ENCODE results near the gene SPOPL. TPM values are rescaled to one million over a fixed set of nuclear protein-coding genes. Genes with fewer than 3 reads are reported as not detected.

Gene SPOPL
- total RNA-seq, 1 donor from 2014 or later: 9.5 TPM

DNA sequence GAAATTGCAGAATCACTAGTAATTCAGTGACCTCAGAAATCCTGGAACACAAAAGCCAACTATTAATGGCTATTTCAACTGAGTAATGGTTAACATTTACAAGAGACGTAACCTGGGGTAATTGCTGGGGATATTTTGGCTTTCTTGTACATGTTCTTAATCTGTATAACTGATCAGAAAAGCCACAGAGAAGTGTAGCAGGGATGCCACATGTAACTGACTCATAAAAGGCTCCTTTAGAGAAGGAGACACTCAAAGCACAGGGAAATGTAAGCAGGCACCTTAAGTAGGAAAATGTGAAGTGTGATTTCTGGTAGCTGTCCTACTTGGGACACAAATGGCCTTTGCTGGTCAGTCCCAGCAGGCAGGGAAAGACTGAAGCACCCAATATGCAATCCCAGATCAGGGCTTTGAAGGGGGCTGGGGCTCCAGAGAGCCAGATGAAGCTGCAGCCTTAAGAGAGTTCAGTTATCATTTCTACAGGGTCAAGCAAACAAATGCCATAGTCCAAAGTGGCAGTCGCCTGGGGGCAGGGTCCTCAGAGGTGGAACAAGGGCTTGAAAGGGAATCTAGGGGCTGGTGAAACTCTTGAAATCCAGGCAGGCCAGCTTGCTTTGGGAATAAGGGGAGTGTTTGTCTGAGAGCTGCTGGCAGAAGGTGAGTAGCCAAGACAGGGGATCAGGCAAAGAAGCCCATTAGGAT, 7.2 kb upstream of the SPOPL start:
- DNase-seq (ENCODE audit: low read depth in 2 of 2): no peak

- DNase-seq (ENCODE audit: low read depth in 2 of 2): no peak
Measured at GRCh38 chr2:138495384-138495783, 6.2 kb upstream of the SPOPL start.

- DNase-seq (ENCODE audit: low read depth in 2 of 2): no peak
Measured at GRCh38 chr2:138496096-138496651, 5.4 kb upstream of the SPOPL start.

DNA sequence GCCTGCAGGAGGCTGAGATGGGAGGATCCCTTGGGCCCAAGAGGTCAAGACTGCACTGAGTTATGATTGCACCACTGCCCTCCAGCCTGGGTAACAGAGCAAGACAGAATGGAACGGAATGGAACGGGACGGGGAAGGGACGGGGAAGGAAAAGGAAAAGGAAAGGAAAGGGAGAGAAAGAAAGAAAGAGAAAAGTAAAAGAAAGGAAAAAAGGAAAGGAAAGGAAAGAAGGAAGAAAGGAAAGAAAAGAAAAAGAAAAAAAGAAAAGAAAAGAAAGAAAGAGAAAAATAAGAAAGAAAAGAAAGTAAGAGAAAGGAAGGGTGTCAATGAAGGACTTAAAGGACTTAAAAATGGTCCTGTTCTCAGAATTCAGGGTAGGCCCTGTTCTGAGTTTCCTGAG, 4.3 kb upstream of the SPOPL start:
- DNase-seq (ENCODE audit: low read depth in 2 of 2): no peak

- DNase-seq (ENCODE audit: low read depth in 2 of 2): no peak
Measured at GRCh38 chr2:138499684-138500083, 1.9 kb upstream of the SPOPL start.

- no peak for DNase-seq (ENCODE audit: low read depth in 2 of 2)
Measured at GRCh38 chr2:138500592-138501424, 762 bp upstream of the SPOPL start.

- DNase-seq (ENCODE audit: low read depth in 2 of 2): peak in 1 of 2 donors; percentile 22
Measured at GRCh38 chr2:138502255-138503086, 901 bp downstream of the SPOPL start.

DNA sequence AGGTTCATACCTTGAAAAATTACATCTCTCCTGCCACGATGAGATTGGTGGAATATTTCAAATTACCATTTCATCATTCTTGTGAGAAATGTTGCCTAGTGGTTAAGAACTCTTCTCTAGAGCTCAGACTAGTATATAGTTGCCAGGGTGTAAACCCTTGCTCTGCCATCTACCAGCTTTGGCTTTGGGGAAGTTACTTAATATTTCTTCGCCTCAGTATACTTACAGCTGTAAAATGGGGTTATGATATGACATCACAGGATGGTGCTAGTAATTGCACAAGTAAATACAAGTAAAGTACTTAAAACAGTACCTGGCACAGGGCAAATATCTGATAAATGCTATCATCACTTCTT, 1.5 kb downstream of the SPOPL start:
- DNase-seq (ENCODE audit: low read depth in 2 of 2): peak in 1 of 2 donors; percentile 14

DNA sequence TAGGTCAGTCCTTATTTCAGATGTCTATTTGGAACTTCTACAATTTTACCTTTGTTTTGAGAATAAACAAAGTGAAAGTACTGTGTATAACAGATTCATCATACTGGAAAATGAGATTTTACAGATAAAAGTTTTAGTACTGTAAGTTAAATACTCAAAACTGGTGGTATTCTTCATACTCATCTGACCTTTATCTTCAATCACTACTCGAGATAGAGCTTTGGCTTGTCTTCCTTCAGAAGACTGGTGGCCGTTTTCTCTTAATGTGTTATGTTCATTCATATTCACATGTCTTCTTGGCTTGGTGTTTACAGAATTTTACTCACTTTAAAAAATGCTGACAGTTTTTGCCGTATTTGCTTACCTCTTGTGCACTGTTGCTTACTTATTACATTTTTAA, 2.1 kb downstream of the SPOPL start:
- DNase-seq (ENCODE audit: low read depth in 2 of 2): no peak

DNA sequence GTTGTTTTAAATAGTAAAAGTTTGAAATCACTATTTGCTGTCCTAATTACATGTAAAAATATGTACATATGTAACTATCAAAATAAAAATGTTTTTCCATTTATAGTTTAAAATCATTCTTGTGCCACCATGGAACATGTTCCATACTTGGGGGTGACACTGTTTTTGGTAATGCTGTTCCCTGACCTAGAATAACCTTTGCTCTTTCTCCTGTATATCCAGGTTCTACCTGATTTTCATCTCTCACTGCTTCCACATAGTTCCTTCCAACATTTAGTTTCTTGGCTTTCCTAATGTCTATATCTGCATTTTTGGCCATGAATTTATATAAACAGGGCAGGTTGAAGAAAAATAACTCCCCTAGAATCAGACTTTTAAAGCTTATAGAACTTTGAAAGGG, 2.5 kb downstream of the SPOPL start:
- no peak for DNase-seq (ENCODE audit: low read depth in 2 of 2)

- DNase-seq (ENCODE audit: low read depth in 2 of 2): no peak
Measured at GRCh38 chr2:138504546-138505235, 3.1 kb downstream of the SPOPL start.

GRCh38 chr2:138507267-138507666, 5.7 kb downstream of the SPOPL start:
- no peak for DNase-seq (ENCODE audit: low read depth in 2 of 2)

DNA sequence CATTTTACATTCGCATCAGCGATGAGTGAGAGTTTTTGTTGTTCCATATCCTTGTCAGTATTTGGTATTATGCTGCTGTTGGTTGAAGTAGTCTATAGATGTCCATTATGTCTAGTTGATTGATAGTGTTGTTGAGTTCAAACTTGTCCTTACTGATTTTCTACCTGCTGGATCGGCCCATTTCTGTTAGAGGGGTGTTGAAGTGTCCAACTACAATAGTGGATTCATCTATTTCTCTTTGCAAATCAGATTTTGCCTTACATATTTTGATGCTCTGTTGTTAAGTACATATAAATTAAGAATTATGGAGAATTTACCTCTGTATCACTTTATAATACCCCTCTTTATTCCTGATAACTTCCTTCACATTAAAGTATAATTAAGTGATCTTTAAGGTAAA, 8.7 kb downstream of the SPOPL start:
- DNase-seq (ENCODE audit: low read depth in 2 of 2): no peak

- DNase-seq (ENCODE audit: low read depth in 2 of 2): peak in 1 of 2 donors; percentile 31
Measured at GRCh38 chr2:138512672-138513071, 11.1 kb downstream of the SPOPL start.

GRCh38 chr2:138514173-138514572, 12.6 kb downstream of the SPOPL start:
- no peak for DNase-seq (ENCODE audit: low read depth in 2 of 2)

- no peak for DNase-seq (ENCODE audit: low read depth in 2 of 2)
Measured at GRCh38 chr2:138515092-138515491, 13.5 kb downstream of the SPOPL start.

- peak in 1 of 2 donors; percentile 31 for DNase-seq (ENCODE audit: low read depth in 2 of 2)
Measured at GRCh38 chr2:138516030-138516704, 14.6 kb downstream of the SPOPL start.

DNA sequence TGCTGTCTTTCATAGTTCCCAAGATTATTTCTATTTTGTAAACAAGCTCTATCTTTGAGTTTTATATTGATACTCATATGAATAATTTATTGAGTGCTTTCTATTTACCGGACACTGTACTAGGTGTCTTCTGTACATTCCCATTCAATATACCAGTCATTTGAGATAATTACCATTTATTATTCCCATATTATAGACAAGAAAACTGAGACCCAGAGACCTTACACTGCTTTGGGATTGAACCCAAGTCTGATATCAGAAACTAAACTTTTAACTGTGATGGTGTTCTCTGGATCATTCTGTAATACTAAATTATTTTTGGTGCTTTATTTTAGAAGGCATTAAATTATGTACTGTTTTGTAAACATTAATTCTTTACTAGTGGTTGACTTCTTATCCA, 17.3 kb downstream of the SPOPL start:
- no peak for DNase-seq (ENCODE audit: low read depth in 2 of 2)

DNA sequence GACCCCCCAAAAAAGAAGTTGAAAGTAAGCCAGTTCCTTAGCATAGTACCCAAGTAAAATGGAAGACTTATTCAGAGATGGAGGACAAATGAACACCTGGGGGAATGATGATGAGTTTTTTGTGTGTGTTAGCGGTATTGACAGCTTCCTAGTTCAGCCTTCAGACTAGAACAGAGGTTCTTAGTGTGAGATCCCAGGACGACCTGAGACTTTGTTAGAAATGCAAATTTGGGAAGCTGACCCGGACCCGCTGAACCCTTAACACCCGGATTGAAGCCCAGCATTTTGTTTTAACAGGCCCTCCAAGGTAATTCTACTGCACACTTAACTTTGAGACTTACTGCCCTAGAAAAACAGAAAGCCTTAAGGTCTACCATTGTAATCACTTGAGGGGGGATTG, 20.3 kb downstream of the SPOPL start:
- DNase-seq (ENCODE audit: low read depth in 2 of 2): no peak

- DNase-seq (ENCODE audit: low read depth in 2 of 2): no peak
Measured at GRCh38 chr2:138522556-138522955, 21.0 kb downstream of the SPOPL start.

All from dermis microvascular lymphatic vessel endothelial cell (primary cell).